ENCODE results near the gene PDE8B. TPM values are rescaled to one million over a fixed set of nuclear protein-coding genes. Genes with fewer than 3 reads are reported as not detected.

Gene PDE8B
- not detected in 2 replicates for total RNA-seq
- polyA plus RNA-seq (2012): 0.55 TPM

DNA sequence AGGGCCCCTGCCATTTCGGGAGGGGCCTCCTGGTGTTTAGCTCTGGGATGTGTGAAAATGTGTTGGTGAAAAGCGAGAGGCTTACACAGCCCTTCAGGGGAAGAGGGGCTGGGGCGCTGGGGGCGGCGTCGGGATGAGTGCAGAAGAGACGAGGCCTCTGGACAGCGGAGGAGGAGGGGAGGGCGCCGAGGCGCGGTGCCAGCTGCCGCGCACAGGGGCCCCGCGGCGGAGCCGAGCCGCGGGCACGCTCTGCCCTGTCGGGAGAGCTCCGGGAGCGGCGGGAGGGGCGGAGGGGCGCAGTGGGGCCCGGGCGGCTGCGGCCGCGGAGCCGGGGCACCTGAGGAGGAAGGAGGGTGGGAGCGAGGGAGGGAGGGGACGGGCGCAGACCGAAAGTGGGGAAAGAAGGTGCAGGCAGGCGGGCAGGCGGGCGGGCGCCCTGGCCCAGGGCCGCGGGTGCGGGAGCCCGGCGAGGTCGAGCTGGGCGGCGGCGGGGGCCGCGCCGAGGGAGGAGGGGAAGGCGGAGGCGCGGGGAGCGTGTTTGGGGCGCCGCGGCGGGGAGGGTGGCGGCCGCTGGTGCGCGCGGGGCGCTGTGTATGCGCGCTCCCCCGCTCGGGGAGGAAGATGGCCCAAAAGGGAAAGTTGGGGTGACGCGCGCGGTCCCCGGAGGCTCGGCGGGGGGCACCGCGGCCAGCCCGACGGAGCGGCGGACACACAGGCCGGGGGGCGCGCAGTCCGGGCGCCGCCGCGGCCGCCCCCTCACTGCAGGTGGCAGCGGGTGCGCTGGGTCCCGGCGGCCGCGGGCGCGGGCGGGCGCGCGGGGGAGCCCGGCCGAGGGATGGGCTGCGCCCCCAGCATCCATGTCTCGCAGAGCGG, at the start of gene PDE8B:
Gene PDE8B (plus strand): TSS at position 590 of the 873 bp plus-strand sequence. CDS start 246 bp downstream, at position 836.
- no peak for DNase-seq (ENCODE audit: low read depth)

- no peak for DNase-seq (ENCODE audit: low read depth)
These were observed 47.0 kb upstream of the PDE8B start for GRCh38 chr5:77163453-77163852.

DNA sequence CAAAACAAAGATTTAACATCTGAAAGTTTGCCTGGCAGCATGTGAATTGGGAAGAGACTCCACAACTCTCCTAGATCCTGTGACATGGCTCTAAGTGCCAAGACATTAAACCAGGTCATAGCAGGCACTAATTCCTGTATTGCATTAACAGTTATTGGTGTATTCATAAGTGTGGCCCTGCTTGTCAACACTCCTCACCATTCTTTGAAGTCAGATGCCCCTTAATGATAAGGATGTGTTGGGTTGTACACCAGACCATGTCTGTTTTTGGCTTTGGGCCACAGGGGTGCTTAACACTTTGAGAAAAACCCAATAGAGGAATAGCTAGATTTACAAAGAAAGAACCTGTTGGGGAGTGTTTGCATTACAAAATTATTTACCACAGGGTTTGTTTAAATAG, 43.4 kb upstream of the PDE8B start:
- DNase-seq (ENCODE audit: low read depth): no peak

DNA sequence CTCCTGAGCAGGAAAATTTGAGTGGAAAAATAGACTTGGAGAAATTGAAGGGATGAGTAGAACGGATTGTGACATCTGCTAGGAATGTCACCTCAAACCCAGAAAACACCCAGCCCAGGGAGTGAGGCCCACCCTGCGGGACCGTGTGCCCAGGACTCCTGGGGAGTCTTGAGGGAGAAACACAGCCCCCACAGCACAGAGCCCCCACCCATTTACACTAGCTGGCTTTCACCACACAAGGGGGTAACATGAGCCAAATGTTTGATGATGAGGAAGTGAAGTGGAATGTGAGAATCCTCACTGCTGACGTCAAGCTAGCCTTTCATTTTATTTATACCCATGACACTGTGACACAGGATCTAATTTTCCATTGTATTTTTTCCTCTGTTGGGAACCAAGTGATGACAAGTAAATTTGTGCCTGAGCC, 42.8 kb upstream of the PDE8B start:
- DNase-seq (ENCODE audit: low read depth): peak; percentile 82

- peak; percentile 73 for DNase-seq (ENCODE audit: low read depth)
These were observed 42.2 kb upstream of the PDE8B start for GRCh38 chr5:77168161-77168878.

DNA sequence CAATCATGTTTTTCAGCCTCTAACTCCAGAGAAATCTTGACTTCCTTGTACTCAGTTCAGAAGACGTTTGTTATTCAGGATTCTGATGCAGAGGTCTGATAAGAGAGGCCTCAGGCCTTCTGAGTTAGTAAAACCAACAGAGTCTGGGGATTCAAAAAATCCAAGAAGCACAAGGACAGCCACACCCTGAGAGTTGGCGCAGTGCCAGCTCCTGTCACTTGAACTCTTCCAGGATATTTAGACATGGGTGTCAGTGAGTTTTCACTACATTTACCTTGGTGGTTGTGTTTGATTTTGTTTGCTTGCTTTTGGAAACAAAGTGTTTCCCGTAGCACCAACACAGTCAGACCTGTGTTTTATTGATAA, 41.6 kb upstream of the PDE8B start:
- DNase-seq (ENCODE audit: low read depth): peak; percentile 38

- DNase-seq (ENCODE audit: low read depth): peak; percentile 46
These were observed 40.1 kb upstream of the PDE8B start for GRCh38 chr5:77170196-77170890.

DNA sequence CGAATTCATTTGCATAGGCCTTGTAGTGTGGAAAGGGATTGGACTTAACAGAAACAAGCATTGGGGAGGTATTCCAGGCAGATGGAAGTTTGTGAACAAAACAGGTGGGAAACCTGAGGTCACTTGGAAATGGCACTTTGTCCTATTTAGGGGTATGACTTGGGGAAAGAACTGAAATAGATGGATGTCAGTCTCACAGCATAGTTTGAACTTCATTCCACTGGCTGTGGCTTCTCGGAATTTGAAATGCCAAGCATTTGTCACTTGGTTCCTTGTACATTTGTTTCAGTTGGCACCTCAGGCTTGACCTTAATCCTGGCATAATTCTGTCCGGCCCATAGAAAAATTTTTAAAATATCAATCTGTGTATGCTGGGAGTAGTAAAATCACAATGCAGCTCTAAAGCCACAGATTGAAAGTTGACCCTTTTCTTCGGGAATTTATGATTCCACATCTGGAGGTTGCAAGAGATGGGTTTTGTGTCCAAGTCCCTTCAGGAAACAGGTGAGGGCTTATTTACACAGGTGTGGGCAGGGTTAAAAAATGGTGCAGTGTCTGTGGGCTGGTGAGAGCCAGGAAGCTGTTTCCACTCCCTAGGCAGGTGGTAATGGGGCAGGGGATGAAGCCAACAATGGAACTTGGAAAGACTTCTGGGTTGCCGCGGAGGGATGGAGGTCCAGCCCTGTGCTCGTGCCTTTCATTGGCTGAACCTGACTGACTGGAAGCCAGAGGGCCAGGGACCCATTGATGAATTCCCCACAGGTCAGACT, 39.2 kb upstream of the PDE8B start:
- peak; percentile 64 for DNase-seq (ENCODE audit: low read depth)

DNA sequence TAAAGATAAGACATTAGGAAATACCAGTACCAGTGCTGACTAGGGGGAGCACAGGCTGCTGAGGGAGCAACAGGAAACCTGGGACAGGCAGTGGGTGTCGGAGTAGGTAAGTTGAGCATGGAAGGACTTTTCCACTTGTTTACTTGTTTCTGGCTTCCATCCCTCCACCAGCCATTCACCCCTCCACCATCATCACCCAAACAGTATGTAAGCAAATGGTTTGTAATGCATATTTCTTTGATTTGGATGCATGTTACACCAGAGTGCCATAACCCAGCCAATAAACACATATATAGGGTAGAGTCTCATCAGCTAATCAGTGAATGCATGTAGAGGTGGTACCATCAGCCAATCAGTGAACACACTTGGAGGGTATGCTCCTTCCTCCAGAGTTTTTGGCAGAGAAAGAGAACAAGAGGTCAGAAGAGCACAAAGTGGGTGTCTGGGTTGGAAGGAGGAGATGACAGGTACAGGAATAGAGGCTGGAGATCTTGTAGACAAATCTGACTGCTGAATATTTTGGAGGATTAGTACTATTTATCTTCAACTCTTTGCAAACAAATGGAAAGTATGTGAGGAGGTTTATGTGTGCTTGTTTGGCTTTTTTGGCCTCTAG, 37.7 kb upstream of the PDE8B start:
- no peak for DNase-seq (ENCODE audit: low read depth)

- DNase-seq (ENCODE audit: low read depth): no peak
These were observed 36.0 kb upstream of the PDE8B start for GRCh38 chr5:77174526-77174925.

- DNase-seq (ENCODE audit: low read depth): no peak
These were observed 35.2 kb upstream of the PDE8B start for GRCh38 chr5:77175231-77175630.

DNA sequence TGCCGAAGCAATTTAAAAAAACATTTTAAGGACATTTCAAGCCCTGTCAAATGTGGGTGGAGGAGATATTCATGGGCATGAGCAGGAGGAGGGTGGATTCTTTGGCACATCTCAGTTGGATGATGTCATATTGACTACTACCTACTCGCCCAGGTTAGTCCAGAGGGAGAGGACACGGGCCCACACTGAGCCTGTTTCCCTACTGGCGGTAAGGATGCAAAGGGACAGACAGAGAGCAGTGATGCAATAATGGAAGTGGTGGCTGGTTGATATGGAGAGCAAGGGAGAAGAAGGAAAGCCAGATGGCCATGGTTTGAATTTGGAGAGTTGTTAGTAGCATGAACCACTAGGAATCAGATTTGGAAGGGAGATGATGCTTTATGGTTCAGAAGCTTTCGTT, 34.1 kb upstream of the PDE8B start:
- DNase-seq (ENCODE audit: low read depth): no peak

DNA sequence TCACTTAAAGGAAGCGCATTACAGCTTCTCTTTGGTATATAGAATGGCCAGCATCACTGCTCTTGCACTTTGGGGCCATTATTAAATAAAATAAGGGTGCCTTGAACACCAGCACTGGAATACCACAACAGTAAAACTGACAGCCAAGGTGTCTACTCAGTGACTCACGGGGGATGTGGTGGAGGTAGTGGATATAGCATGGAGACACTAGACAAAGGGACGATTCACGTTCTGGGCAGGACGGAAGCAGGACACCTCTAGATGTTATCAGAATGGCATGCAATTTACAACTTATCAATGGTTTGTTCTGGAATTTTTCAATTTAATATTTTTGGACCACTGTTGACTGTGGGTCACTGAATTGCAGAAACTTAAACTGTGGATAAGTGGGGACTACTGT, 32.9 kb upstream of the PDE8B start:
- no peak for DNase-seq (ENCODE audit: low read depth)

DNA sequence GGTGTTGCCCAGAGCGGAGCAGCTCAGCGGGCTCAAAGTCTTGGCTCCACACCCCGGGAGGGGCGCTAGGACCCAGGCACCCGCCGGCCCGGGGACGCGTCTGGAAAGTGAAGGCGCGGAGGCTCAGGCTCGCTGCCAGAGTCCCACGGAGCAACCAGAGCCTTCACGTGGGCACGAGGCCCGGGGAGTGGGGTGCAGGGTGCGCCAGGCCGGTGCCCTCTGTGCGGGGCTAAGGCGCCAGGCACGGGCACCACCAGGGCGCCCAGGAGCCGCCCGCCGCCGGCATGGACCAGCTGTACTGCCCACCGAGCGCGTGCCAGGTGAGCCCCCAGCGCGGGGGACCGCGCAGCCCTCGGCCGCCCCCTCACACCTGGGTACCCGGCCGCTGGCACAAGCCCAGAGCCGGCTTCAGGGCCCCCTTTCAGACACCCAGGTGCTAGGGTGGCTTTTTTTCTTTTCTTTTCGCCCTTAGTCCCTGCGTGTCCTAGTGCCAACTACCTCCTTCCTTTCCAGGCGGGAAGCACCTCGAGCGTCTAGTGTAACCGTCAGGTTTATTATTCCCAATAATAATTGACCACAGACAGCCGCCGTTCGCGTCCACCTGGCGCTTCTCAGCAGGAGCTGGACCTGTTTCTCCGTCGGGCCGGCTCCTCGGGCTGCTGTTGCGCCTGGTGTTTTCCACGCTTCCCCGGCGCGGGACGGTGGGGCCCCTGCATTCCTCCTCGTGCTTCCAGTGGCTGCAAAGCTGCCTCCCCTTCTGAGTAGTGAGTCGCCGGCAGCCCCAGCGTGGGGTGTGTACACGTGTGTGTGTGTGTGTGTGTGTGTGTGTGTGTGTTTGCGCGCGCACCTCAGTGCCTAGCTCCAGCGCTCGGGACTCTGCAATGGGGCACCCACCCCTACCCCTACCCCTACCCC, 30.1 kb upstream of the PDE8B start:
- no peak for DNase-seq (ENCODE audit: low read depth)

- no peak for DNase-seq (ENCODE audit: low read depth)
These were observed 29.3 kb upstream of the PDE8B start for GRCh38 chr5:77181173-77181572.

DNA sequence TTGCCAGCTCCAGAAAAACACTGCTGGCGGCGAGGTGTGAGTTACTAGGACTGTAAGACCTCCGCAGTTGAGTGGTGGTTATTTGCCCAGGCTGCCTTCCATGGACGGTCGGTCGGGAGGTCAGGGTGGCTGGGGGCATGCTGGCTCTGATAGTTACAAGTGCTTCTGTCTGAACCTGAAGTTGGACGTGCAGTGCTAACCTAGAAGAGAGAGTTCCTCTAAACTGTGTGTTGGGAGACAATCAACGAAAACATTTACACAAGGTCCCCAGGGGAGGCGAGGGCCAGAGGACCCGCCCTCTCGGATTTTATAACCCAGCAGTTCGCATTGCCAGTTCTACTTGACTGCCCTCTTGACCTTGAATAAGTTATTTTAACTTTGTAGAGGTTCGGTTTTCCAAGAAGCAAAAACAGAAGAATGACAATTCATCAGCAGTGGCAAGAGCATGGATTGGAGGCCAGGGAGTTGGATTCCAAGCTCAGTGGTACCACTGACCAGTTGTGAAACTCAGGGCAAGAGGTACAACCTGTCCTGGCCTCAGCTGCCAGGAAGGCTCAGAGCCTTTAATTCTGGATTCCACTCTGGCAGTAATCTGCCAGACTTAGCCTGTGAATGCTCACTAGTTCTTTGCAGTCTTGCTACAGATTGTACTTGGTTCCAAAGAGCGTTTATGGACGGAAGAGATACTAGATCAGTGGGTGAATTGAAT, 28.7 kb upstream of the PDE8B start:
- DNase-seq (ENCODE audit: low read depth): no peak

DNA sequence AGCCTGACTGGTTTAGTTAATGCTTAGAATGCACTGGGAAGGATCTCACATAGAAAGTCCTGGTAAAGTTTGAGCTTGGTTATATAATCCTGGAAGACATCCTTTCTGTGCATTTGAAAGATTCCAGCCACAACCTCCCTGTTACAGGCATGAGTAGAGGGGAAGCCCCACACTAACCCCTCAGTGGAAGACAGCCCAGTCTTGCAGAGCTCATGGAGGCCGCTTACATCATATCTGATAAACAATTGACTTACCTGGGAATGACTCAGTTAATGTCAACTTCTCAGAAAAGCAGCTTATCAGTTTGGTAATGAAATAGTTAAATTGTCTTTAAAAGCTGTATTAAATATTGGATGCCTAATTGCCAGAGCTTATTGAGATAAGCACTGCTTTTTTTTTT, 28.1 kb upstream of the PDE8B start:
- no peak for DNase-seq (ENCODE audit: low read depth)

DNA sequence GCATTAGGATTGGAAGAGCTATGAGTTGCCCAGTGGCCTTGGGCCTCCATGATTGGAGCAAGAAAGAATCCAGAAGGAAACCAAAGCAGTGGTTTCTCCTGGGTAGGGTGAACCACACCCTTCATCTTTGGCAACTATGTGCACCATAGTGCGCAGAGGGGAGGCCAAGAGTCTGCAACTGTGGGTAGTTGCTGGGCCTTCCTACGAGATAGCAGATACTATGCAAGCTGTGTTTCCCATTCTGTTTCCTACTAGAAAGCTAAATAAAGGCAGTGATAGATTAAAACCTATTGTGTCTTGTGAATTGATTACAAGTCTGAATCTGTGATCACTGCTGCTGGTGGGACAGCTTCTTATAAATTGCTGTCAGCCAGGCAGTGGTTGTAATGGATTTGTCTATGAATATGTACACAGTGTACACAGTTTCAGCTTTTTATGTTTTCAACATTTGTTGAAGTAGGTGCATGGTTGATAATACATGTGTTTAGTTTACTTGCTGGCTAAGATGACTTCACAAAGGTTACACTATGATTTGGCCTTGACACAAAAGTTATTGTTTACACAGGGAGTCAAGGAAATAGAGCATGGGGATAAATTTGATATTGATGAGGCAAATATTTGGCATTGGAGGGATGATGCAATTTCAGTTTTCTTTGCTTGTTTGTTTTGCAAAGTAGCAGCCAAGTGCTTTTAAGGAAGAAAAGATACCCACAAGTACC, 23.7 kb upstream of the PDE8B start:
- DNase-seq (ENCODE audit: low read depth): no peak
